Measurements from ENCODE around the gene APC2.

DNA sequence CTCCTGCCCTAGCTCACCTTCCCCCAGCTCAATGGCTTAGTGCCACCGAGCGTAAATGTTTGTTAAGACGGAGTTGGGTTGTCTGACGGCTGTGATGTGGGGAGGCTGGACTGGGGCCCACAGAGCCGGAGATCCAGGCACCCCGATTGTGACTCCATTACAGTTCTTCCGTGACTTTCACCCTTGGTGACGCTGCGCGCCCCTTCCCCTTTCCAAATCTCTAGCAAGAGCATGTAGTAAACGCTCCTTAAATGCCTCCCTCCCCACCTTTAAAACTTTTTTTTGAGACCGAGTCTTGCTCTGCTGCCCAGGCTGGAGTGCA is 41.9 kb downstream of the APC2 start:
- TF ChIP-seq, protein P1, sequence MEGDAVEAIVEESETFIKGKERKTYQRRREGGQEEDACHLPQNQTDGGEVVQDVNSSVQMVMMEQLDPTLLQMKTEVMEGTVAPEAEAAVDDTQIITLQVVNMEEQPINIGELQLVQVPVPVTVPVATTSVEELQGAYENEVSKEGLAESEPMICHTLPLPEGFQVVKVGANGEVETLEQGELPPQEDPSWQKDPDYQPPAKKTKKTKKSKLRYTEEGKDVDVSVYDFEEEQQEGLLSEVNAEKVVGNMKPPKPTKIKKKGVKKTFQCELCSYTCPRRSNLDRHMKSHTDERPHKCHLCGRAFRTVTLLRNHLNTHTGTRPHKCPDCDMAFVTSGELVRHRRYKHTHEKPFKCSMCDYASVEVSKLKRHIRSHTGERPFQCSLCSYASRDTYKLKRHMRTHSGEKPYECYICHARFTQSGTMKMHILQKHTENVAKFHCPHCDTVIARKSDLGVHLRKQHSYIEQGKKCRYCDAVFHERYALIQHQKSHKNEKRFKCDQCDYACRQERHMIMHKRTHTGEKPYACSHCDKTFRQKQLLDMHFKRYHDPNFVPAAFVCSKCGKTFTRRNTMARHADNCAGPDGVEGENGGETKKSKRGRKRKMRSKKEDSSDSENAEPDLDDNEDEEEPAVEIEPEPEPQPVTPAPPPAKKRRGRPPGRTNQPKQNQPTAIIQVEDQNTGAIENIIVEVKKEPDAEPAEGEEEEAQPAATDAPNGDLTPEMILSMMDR (IDR thresholded peaks at IDR 0.05; ENCODE audit: low read depth, low read length, missing input control): no peak
- no peak for TF ChIP-seq TAF1 (conservative IDR thresholded peaks at IDR 0.05)
- TF ChIP-seq, protein P2, sequence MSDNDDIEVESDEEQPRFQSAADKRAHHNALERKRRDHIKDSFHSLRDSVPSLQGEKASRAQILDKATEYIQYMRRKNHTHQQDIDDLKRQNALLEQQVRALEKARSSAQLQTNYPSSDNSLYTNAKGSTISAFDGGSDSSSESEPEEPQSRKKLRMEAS (IDR thresholded peaks at IDR 0.05): no peak
